Activated B cell treated with CpG ODN at 0.5 μM for 24 hours (primary cell): ENCODE results near the gene PPP1R16B. TPM values are rescaled to one million over a fixed set of nuclear protein-coding genes. Genes with fewer than 3 reads are reported as not detected.

Experiments
- ATAC-seq: fragments of 200-7000 bp; cut with Tn5 transposase; one replicate; pipeline ENCODE4 v1.10.0; 2021; ENCODE audit warnings: low read depth, mild to moderate bottlenecking, moderate library complexity
- CTCF ChIA-PET: fragments of 350-600 bp; sonication (Branson Sonifier 250); formaldehyde crosslinking; loops from one replicate; lab custom pipeline; 2021; ENCODE audit warnings: antibody characterized with exemption; lab: Charles Lee
- POLR2A ChIA-PET: fragments of 350-600 bp; sonication (Branson Sonifier 250); formaldehyde crosslinking; loops from one replicate; lab custom pipeline; 2021; ENCODE audit warnings: antibody characterized with exemption; lab: Charles Lee
- DNase-seq: peaks from one replicate; pipeline ENCODE4 v3.0.0; 2022
- H3K27ac Mint-ChIP-seq: one replicate; pipeline ENCODE4 v1.8.0; 2020; ENCODE audit warnings: mixed read lengths
- H3K27me3 Mint-ChIP-seq: one replicate; pipeline ENCODE4 v1.8.0; 2021; ENCODE audit warnings: mixed read lengths
- H3K36me3 Mint-ChIP-seq: one replicate; pipeline ENCODE4 v1.8.0; 2021; ENCODE audit warnings: low read depth, mixed read lengths
- H3K4me1 Mint-ChIP-seq: one replicate; pipeline ENCODE4 v1.8.0; 2021; ENCODE audit warnings: mixed read lengths
- H3K4me3 Mint-ChIP-seq: one replicate; pipeline ENCODE4 v1.8.0; 2020; ENCODE audit warnings: mild to moderate bottlenecking, mixed read lengths
- H3K9me3 Mint-ChIP-seq: one replicate; pipeline ENCODE4 v1.8.0; 2020; ENCODE audit warnings: mixed read lengths
- CTCF ChIP-seq: fragments of 200-600 bp; IDR thresholded peaks from one replicate; pipeline ENCODE4 v1.8.0; 2022; ENCODE audit warnings: antibody characterized with exemption, mild to moderate bottlenecking
- intact Hi-C: fragments of 100-400 bp; cut with micrococcal nuclease; formaldehyde crosslinking; loops from one replicate; pipeline ENCODE4 v1.15.1; 2024
- total RNA-seq: library from RNA; stranded (reverse); gene quantifications from 2 replicates; pipeline ENCODE4 v1.2.3, GENCODE V29; 2022

PPP1R16B gene
- total RNA-seq, 1 donor from 2014 or later = 99.3 TPM

GRCh38 chr20:38883981-38884733 lies 78.7 kb downstream of the PPP1R16B start:
- no peak for TF ChIP-seq CTCF
- Mint-ChIP-seq H3K4me3 (peak overlapping the region; percentile 24), H3K27me3 (no peaks in the 10 kb centered on the region), H3K27ac (peak overlapping the region; percentile 91), H3K9me3 (no peaks in the 10 kb centered on the region), H3K4me1 (peaks cover 90% of the 10 kb centered on the region), H3K36me3 (peaks cover 32% of the 10 kb centered on the region)
- ChIA-PET CTCF (interaction anchor here (0.9 to 6.3 kb wide), 5 partner anchors 8 to 77 kb away, joined by 3 to 48 read pairs (median 4); no protein-coding TSS in a partner anchor), POLR2A (interaction anchor here (0.6 to 16.2 kb wide), 11 partner anchors 8 to 145 kb away, joined by 3 to 268 read pairs (median 6); partner anchors contain the start of genes DHX35 and PPP1R16B)
- DNase-seq (no peak), ATAC-seq (peak; percentile 35)
- intact Hi-C loops = no loop called here

- H3K27ac Mint-ChIP-seq = no peak overlapping the region
- ATAC-seq (no peak), DNase-seq (no peak)
- H3K36me3 Mint-ChIP-seq = peaks cover 39% of the 10 kb centered on the region
- no peaks in the 10 kb centered on the region for H3K27me3 Mint-ChIP-seq
- POLR2A ChIA-PET = interaction anchor here (6.8 to 16.2 kb wide), 4 partner anchors 7 to 77 kb away, joined by 42 to 268 read pairs (median 95); partner anchors contain the start of gene PPP1R16B
- no peak overlapping the region for H3K4me3 Mint-ChIP-seq
- no peak for TF ChIP-seq CTCF
- intact Hi-C loops = no loop called here
- CTCF ChIA-PET = no interaction called here
- H3K9me3 Mint-ChIP-seq = no peaks in the 10 kb centered on the region
- peaks cover 90% of the 10 kb centered on the region for H3K4me1 Mint-ChIP-seq
These were observed 79.9 kb downstream of the PPP1R16B start for GRCh38 chr20:38885357-38885756.

- TF ChIP-seq CTCF = no peak
- no peak for DNase-seq
- ChIA-PET POLR2A (interaction anchor here (0.7 to 2.6 kb wide), 5 partner anchors 10 to 83 kb away, joined by 3 to 12 read pairs (median 3); partner anchors contain the start of gene PPP1R16B), CTCF (interaction anchor here (1.0 to 1.2 kb wide), 2 partner anchors 27 to 159 kb away, joined by 3 to 4 read pairs; no protein-coding TSS in a partner anchor)
- H3K27me3 Mint-ChIP-seq = no peaks in the 10 kb centered on the region
- H3K36me3 Mint-ChIP-seq = peaks cover 37% of the 10 kb centered on the region
- peaks cover 88% of the 10 kb centered on the region for H3K4me1 Mint-ChIP-seq
- intact Hi-C loops = no loop called here
- no peak for ATAC-seq
- no peaks in the 10 kb centered on the region for H3K9me3 Mint-ChIP-seq
- peak overlapping the region; percentile 46 for H3K27ac Mint-ChIP-seq
- H3K4me3 Mint-ChIP-seq = no peak overlapping the region
These were observed 82.7 kb downstream of the PPP1R16B start for GRCh38 chr20:38888059-38888831.

GRCh38 chr20:38889050-38889449 lies 83.6 kb downstream of the PPP1R16B start:
- ChIA-PET POLR2A (interaction anchor here (2.0 to 2.6 kb wide), 2 partner anchors 14 to 83 kb away, joined by 12 read pairs; partner anchors contain the start of gene PPP1R16B), CTCF (interaction anchor here (1.2 kb wide), 1 partner anchor 28 kb away, joined by 3 read pairs; no protein-coding TSS in a partner anchor)
- Mint-ChIP-seq H3K36me3 (peaks cover 35% of the 10 kb centered on the region), H3K4me1 (peaks cover 88% of the 10 kb centered on the region), H3K9me3 (no peaks in the 10 kb centered on the region), H3K27ac (peak overlapping the region; percentile 30), H3K4me3 (no peak overlapping the region), H3K27me3 (no peaks in the 10 kb centered on the region)
- DNase-seq (no peak), ATAC-seq (no peak)
- no peak for TF ChIP-seq CTCF
- intact Hi-C loops = no loop called here
